Glutamatergic neuron (in vitro differentiated cells): ENCODE results near the gene ROBO1. TPM values are rescaled to one million over a fixed set of nuclear protein-coding genes. Genes with fewer than 3 reads are reported as not detected.

Experiments
- DNase-seq: peaks from one replicate; pipeline ENCODE4 v3.0.0; 2022
- H3K27ac Mint-ChIP-seq: one replicate; pipeline ENCODE4 v1.8.0; 2020; ENCODE audit warnings: mild to moderate bottlenecking, mixed read lengths, inconsistent platforms; ENCODE audit not compliant: unreplicated experiment
- H3K27me3 Mint-ChIP-seq: one replicate; pipeline ENCODE4 v1.8.0; 2020; ENCODE audit warnings: mild to moderate bottlenecking, moderate library complexity, mixed read lengths, inconsistent platforms; ENCODE audit not compliant: unreplicated experiment
- H3K36me3 Mint-ChIP-seq: one replicate; pipeline ENCODE4 v1.8.0; 2020; ENCODE audit warnings: mild to moderate bottlenecking, mixed read lengths, inconsistent platforms; ENCODE audit not compliant: unreplicated experiment
- H3K4me1 Mint-ChIP-seq: one replicate; pipeline ENCODE4 v1.8.0; 2020; ENCODE audit warnings: mild to moderate bottlenecking, low read depth, mixed read lengths, inconsistent platforms; ENCODE audit not compliant: unreplicated experiment
- H3K4me3 Mint-ChIP-seq: one replicate; pipeline ENCODE4 v1.8.0; 2020; ENCODE audit warnings: mild to moderate bottlenecking, mixed read lengths, inconsistent platforms; ENCODE audit not compliant: unreplicated experiment
- H3K9me3 Mint-ChIP-seq: one replicate; pipeline ENCODE4 v1.8.0; 2020; ENCODE audit warnings: mild to moderate bottlenecking, moderate library complexity, mixed read lengths, inconsistent platforms; ENCODE audit not compliant: unreplicated experiment
- total RNA-seq: library from RNA; stranded (reverse); fragmentation: NEBNext Ultra II Directional; extraction: Animal tissue kit (Norgen Biotek cat#: 25700); gene quantifications from one replicate; pipeline ENCODE4 v1.2.1, GENCODE V29; 2021; ENCODE audit not compliant: unreplicated experiment
- TF ChIP-seq, protein P1 (sequence below): fragments of 200-600 bp; sonication (generic); IDR thresholded peaks from one replicate; pipeline ENCODE4 v1.5.0; 2021; ENCODE audit not compliant: partially characterized antibody, unreplicated experiment

ROBO1 gene
- total RNA-seq, 1 donor from 2014 or later = 505 TPM

DNA sequence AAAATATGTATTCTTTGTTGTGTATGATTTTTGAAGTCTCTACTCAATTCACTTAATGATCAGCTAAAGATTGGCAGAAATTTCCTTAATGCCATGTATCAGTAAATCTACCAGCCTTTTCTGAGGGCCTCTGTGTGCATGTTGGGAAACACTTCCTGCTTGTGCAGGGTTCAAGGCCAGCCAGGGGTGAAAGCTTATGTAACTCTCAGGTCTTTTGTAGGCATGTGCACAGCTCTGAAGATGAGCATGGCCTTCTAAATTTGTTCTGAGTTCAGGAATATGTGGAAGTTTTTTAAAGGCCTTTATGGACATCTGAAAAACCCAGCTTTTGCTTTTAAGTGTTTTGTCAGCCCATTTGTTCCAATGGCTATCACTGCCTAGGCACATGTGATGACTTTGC lies 82.7 kb downstream of the ROBO1 start:
- Mint-ChIP-seq H3K4me3 (no peak overlapping the region), H3K4me1 (no peaks in the 10 kb centered on the region), H3K27ac (no peak overlapping the region), H3K36me3 (no peaks in the 10 kb centered on the region), H3K27me3 (no peaks in the 10 kb centered on the region), H3K9me3 (no peaks in the 10 kb centered on the region)
- TF ChIP-seq, protein P1, sequence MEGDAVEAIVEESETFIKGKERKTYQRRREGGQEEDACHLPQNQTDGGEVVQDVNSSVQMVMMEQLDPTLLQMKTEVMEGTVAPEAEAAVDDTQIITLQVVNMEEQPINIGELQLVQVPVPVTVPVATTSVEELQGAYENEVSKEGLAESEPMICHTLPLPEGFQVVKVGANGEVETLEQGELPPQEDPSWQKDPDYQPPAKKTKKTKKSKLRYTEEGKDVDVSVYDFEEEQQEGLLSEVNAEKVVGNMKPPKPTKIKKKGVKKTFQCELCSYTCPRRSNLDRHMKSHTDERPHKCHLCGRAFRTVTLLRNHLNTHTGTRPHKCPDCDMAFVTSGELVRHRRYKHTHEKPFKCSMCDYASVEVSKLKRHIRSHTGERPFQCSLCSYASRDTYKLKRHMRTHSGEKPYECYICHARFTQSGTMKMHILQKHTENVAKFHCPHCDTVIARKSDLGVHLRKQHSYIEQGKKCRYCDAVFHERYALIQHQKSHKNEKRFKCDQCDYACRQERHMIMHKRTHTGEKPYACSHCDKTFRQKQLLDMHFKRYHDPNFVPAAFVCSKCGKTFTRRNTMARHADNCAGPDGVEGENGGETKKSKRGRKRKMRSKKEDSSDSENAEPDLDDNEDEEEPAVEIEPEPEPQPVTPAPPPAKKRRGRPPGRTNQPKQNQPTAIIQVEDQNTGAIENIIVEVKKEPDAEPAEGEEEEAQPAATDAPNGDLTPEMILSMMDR = no peak
- DNase-seq = no peak

DNA sequence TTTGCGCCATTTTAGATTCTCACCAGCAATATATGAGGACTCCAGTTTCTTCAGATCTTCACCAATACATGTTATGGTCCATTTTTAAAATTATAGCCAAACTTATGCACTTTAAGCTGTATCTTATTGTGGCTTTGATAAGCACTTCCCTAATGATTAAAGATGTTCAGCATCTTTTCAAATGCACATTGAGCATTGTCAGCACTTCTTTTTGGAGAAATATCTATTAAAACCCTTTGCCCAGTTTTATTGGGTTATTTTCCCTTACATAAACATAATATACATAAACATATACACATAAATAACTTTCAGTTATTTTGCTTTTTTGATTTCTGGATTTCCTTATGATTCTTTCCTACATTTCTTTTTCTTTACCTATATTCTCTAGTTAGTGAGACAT lies 83.8 kb downstream of the ROBO1 start:
- no peaks in the 10 kb centered on the region for H3K4me1 Mint-ChIP-seq
- no peak overlapping the region for H3K27ac Mint-ChIP-seq
- H3K36me3 Mint-ChIP-seq = no peaks in the 10 kb centered on the region
- H3K9me3 Mint-ChIP-seq = no peaks in the 10 kb centered on the region
- H3K27me3 Mint-ChIP-seq = no peaks in the 10 kb centered on the region
- H3K4me3 Mint-ChIP-seq = no peak overlapping the region
- DNase-seq = no peak
- TF ChIP-seq, protein P1 = no peak

DNA sequence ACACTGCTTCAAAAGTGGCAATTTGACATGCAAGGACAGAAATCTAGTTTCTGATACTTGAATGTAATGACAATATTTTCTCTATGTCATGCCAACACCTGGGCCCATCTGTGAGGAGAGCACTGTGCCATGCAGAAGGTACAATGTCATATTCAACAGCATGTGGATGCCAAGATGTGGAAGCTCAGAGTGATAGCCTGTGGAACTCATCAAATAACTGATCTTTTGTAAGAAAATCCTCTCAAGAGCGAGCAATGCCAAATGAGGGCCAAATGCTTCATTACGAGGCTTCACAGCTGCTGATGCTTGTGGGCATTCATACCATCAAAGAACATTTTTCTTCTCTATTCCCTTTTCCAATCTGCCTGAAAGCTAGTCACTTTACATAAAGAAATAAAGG lies 95.1 kb downstream of the ROBO1 start:
- Mint-ChIP-seq H3K27ac (no peak overlapping the region), H3K9me3 (peaks cover 2% of the 10 kb centered on the region), H3K27me3 (no peaks in the 10 kb centered on the region), H3K4me1 (peaks cover 3% of the 10 kb centered on the region), H3K4me3 (no peak overlapping the region), H3K36me3 (no peaks in the 10 kb centered on the region)
- no peak for DNase-seq
- TF ChIP-seq, protein P1 = no peak

DNA sequence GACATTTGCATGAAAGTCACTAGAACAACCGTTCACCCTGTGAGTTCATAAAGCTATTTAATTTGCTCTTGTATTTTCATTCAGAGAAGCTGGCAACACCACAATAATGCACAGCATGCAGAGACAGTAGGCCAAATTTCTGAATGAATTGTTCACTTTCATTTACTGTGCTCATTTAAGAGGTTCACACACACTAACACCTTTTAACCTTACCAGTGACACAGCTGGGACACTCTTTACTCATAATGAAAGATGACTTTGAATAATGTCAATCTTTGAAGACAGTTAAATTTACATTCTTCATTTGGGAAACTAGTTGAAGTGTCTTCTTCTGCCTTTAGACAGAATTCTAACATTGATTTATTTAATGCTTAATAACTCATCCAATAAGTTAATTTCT lies 95.7 kb downstream of the ROBO1 start:
- TF ChIP-seq, protein P1 = no peak
- Mint-ChIP-seq H3K36me3 (no peaks in the 10 kb centered on the region), H3K4me1 (peaks cover 3% of the 10 kb centered on the region), H3K27ac (no peak overlapping the region), H3K4me3 (no peak overlapping the region), H3K27me3 (no peaks in the 10 kb centered on the region), H3K9me3 (peaks cover 2% of the 10 kb centered on the region)
- no peak for DNase-seq

DNA sequence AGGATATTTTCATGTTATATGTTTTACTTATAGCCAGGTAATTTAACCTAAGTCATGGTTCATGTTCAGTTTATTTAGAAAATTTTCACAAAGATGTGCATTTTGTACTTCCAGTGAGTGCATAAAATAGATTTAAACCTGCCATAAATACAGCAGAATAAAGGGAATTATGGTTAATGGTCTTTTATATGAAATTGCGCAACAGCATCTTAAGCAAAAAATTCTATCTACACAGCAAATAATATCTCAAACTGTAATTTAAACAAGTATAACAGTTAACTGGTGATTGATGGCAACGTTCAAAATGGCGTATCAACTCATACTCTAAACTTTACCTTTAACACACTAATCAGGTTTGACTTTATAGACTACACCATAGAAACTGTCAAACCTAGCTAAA lies 97.6 kb downstream of the ROBO1 start:
- H3K27me3 Mint-ChIP-seq = no peaks in the 10 kb centered on the region
- DNase-seq = no peak
- TF ChIP-seq, protein P1 = no peak
- H3K36me3 Mint-ChIP-seq = no peaks in the 10 kb centered on the region
- H3K27ac Mint-ChIP-seq = no peak overlapping the region
- H3K9me3 Mint-ChIP-seq = no peaks in the 10 kb centered on the region
- no peak overlapping the region for H3K4me3 Mint-ChIP-seq
- peaks cover 3% of the 10 kb centered on the region for H3K4me1 Mint-ChIP-seq
